ENCODE measurements around the gene GNG3. TPM values are rescaled to one million over a fixed set of nuclear protein-coding genes. Genes with fewer than 3 reads are reported as not detected.

Gene GNG3
- total RNA-seq, 1 experiment from 2014 or later, result not detected

Other genes with a start within 250 kb of the GNG3 start
- 239 TPM for gene AHNAK, start 160.9 kb upstream of the GNG3 start, total RNA-seq (2021; ENCODE audit: unreplicated experiment)
- gene EEF1G, start 133.8 kb upstream of the GNG3 start, total RNA-seq (2021; ENCODE audit: unreplicated experiment), result 1,901 TPM
- gene TUT1, start 116.2 kb upstream of the GNG3 start, total RNA-seq (2021; ENCODE audit: unreplicated experiment), result 49.0 TPM
- 98.9 TPM for gene MTA2, start 105.8 kb upstream of the GNG3 start, total RNA-seq (2021; ENCODE audit: unreplicated experiment)
- gene EML3, start 94.9 kb upstream of the GNG3 start, total RNA-seq (2021; ENCODE audit: unreplicated experiment), result 124 TPM
- 2.7 TPM for gene ROM1, start 94.4 kb upstream of the GNG3 start, total RNA-seq (2021; ENCODE audit: unreplicated experiment)
- 51.2 TPM for gene B3GAT3, start 85.7 kb upstream of the GNG3 start, total RNA-seq (2021; ENCODE audit: unreplicated experiment)
- gene GANAB, start 61.1 kb upstream of the GNG3 start, total RNA-seq (2021; ENCODE audit: unreplicated experiment), result 410 TPM
- gene INTS5, start 54.4 kb upstream of the GNG3 start, total RNA-seq (2021; ENCODE audit: unreplicated experiment), result 29.1 TPM
- gene C11orf98, start 42.5 kb upstream of the GNG3 start, total RNA-seq (2021; ENCODE audit: unreplicated experiment), result 121 TPM
- 63.5 TPM for gene CSKMT, start 42.4 kb upstream of the GNG3 start, total RNA-seq (2021; ENCODE audit: unreplicated experiment)
- 17.9 TPM for gene UQCC3, start 36.0 kb upstream of the GNG3 start, total RNA-seq (2021; ENCODE audit: unreplicated experiment)
- 14.7 TPM for gene LBHD1, start 35.4 kb upstream of the GNG3 start, total RNA-seq (2021; ENCODE audit: unreplicated experiment)
- gene UBXN1, start 28.6 kb upstream of the GNG3 start, total RNA-seq (2021; ENCODE audit: unreplicated experiment), result 94.2 TPM
- gene LRRN4CL, start 18.1 kb upstream of the GNG3 start, total RNA-seq (2021; ENCODE audit: unreplicated experiment), result 0.71 TPM
- 62.0 TPM for gene BSCL2, start 252 bp upstream of the GNG3 start, total RNA-seq (2021; ENCODE audit: unreplicated experiment)
- 45.8 TPM for gene HNRNPUL2, start 19.8 kb downstream of the GNG3 start, total RNA-seq (2021; ENCODE audit: unreplicated experiment)
- 33.3 TPM for gene TTC9C, start 20.8 kb downstream of the GNG3 start, total RNA-seq (2021; ENCODE audit: unreplicated experiment)
- 11.3 TPM for gene ZBTB3, start 46.5 kb downstream of the GNG3 start, total RNA-seq (2021; ENCODE audit: unreplicated experiment)
- gene POLR2G, start 53.9 kb downstream of the GNG3 start, total RNA-seq (2021; ENCODE audit: unreplicated experiment), result 109 TPM
- 24.2 TPM for gene TAF6L, start 63.7 kb downstream of the GNG3 start, total RNA-seq (2021; ENCODE audit: unreplicated experiment)
- gene TMEM179B, start 79.7 kb downstream of the GNG3 start, total RNA-seq (2021; ENCODE audit: unreplicated experiment), result 51.6 TPM
- gene TMEM223, start 84.3 kb downstream of the GNG3 start, total RNA-seq (2021; ENCODE audit: unreplicated experiment), result 18.4 TPM
- 55.5 TPM for gene NXF1, start 97.8 kb downstream of the GNG3 start, total RNA-seq (2021; ENCODE audit: unreplicated experiment)
- 29.5 TPM for gene STX5, start 124.4 kb downstream of the GNG3 start, total RNA-seq (2021; ENCODE audit: unreplicated experiment)
- gene TEX54, start 125.2 kb downstream of the GNG3 start, total RNA-seq (2021; ENCODE audit: unreplicated experiment), result not detected
- 111 TPM for gene WDR74, start 131.9 kb downstream of the GNG3 start, total RNA-seq (2021; ENCODE audit: unreplicated experiment)
- 418 TPM for gene SLC3A2, start 173.2 kb downstream of the GNG3 start, total RNA-seq (2021; ENCODE audit: unreplicated experiment)
- gene CHRM1, start 213.7 kb downstream of the GNG3 start, total RNA-seq (2021; ENCODE audit: unreplicated experiment), result 0.10 TPM

Data from HCT116 (cell line).